T-helper 1 cell treated with Interleukin-12 subunit alpha and Interleukin-12 subunit beta and Interleukin-4 antibody, amounts not matched to agents 30 μg/mL and 1 μg/mL, for 36 hours (primary cell): ENCODE measurements around the gene ATF6.

ENCODE experiments used
- H3K27ac Mint-ChIP-seq: one replicate; pipeline ENCODE4 v1.8.0; 2021; ENCODE audit warnings: mild to moderate bottlenecking, mixed read lengths
- H3K27me3 Mint-ChIP-seq: one replicate; pipeline ENCODE4 v1.8.0; 2021; ENCODE audit warnings: low read depth, mixed read lengths
- H3K36me3 Mint-ChIP-seq: one replicate; pipeline ENCODE4 v1.8.0; 2021; ENCODE audit warnings: low read depth, mixed read lengths
- H3K4me1 Mint-ChIP-seq: one replicate; pipeline ENCODE4 v1.8.0; 2021; ENCODE audit warnings: low read depth, mixed read lengths
- H3K4me3 Mint-ChIP-seq: one replicate; pipeline ENCODE4 v1.8.0; 2021; ENCODE audit warnings: mild to moderate bottlenecking, moderate library complexity, mixed read lengths
- H3K9me3 Mint-ChIP-seq: one replicate; pipeline ENCODE4 v1.8.0; 2021; ENCODE audit warnings: mixed read lengths

Gene ATF6

GRCh38 chr1:161728376-161729226 is 37.5 kb upstream of the ATF6 start:
- H3K4me1 Mint-ChIP-seq = peaks cover 31% of the 10 kb centered on the region
- H3K9me3 Mint-ChIP-seq = no peaks in the 10 kb centered on the region
- H3K4me3 Mint-ChIP-seq = no peak overlapping the region
- no peaks in the 10 kb centered on the region for H3K36me3 Mint-ChIP-seq
- no peak overlapping the region for H3K27ac Mint-ChIP-seq
- H3K27me3 Mint-ChIP-seq = peaks cover 81% of the 10 kb centered on the region

- Mint-ChIP-seq H3K9me3 (no peaks in the 10 kb centered on the region), H3K4me1 (peaks cover 30% of the 10 kb centered on the region), H3K36me3 (no peaks in the 10 kb centered on the region), H3K27ac (no peak overlapping the region), H3K4me3 (peak overlapping the region; percentile 19), H3K27me3 (peaks cover 76% of the 10 kb centered on the region)
Measured at GRCh38 chr1:161730050-161730564, 36.0 kb upstream of the ATF6 start.

GRCh38 chr1:161731241-161731640 is 34.9 kb upstream of the ATF6 start:
- no peak overlapping the region for H3K27ac Mint-ChIP-seq
- no peaks in the 10 kb centered on the region for H3K9me3 Mint-ChIP-seq
- H3K4me1 Mint-ChIP-seq = peaks cover 23% of the 10 kb centered on the region
- no peak overlapping the region for H3K4me3 Mint-ChIP-seq
- H3K36me3 Mint-ChIP-seq = no peaks in the 10 kb centered on the region
- peaks cover 76% of the 10 kb centered on the region for H3K27me3 Mint-ChIP-seq

- Mint-ChIP-seq H3K36me3 (no peaks in the 10 kb centered on the region), H3K4me3 (no peak overlapping the region), H3K27ac (no peak overlapping the region), H3K27me3 (peaks cover 79% of the 10 kb centered on the region), H3K9me3 (no peaks in the 10 kb centered on the region), H3K4me1 (peaks cover 22% of the 10 kb centered on the region)
Measured at GRCh38 chr1:161731981-161732718, 34.0 kb upstream of the ATF6 start.

GRCh38 chr1:161733526-161733925 is 32.6 kb upstream of the ATF6 start:
- Mint-ChIP-seq H3K36me3 (no peaks in the 10 kb centered on the region), H3K27me3 (peaks cover 74% of the 10 kb centered on the region), H3K27ac (no peak overlapping the region), H3K4me1 (peaks cover 15% of the 10 kb centered on the region), H3K9me3 (no peaks in the 10 kb centered on the region), H3K4me3 (no peak overlapping the region)

GRCh38 chr1:161735837-161736236 is 30.3 kb upstream of the ATF6 start:
- Mint-ChIP-seq H3K27ac (no peak overlapping the region), H3K9me3 (no peaks in the 10 kb centered on the region), H3K4me1 (peaks cover 15% of the 10 kb centered on the region), H3K4me3 (no peak overlapping the region), H3K27me3 (peaks cover 73% of the 10 kb centered on the region), H3K36me3 (no peaks in the 10 kb centered on the region)

- Mint-ChIP-seq H3K27me3 (peaks cover 68% of the 10 kb centered on the region), H3K4me1 (peaks cover 18% of the 10 kb centered on the region), H3K9me3 (no peaks in the 10 kb centered on the region), H3K27ac (no peak overlapping the region), H3K4me3 (no peak overlapping the region), H3K36me3 (no peaks in the 10 kb centered on the region)
Measured at GRCh38 chr1:161736335-161736969, 29.7 kb upstream of the ATF6 start.

- Mint-ChIP-seq H3K27ac (no peak overlapping the region), H3K36me3 (no peaks in the 10 kb centered on the region), H3K4me1 (peaks cover 18% of the 10 kb centered on the region), H3K27me3 (peaks cover 60% of the 10 kb centered on the region), H3K4me3 (no peak overlapping the region), H3K9me3 (no peaks in the 10 kb centered on the region)
Measured at GRCh38 chr1:161737625-161738024, 28.5 kb upstream of the ATF6 start.

GRCh38 chr1:161738627-161739287 is 27.4 kb upstream of the ATF6 start:
- no peak overlapping the region for H3K4me3 Mint-ChIP-seq

GRCh38 chr1:161739865-161740566 is 26.1 kb upstream of the ATF6 start:
- peaks cover 28% of the 10 kb centered on the region for H3K4me1 Mint-ChIP-seq
- H3K27me3 Mint-ChIP-seq = peaks cover 52% of the 10 kb centered on the region
- no peaks in the 10 kb centered on the region for H3K36me3 Mint-ChIP-seq
- no peak overlapping the region for H3K27ac Mint-ChIP-seq
- no peak overlapping the region for H3K4me3 Mint-ChIP-seq
- no peaks in the 10 kb centered on the region for H3K9me3 Mint-ChIP-seq

More at GRCh38 chr1:161738627-161739287, 27.4 kb upstream of the ATF6 start:
- H3K27ac Mint-ChIP-seq = peak overlapping the region; percentile 50
- H3K4me1 Mint-ChIP-seq = peaks cover 19% of the 10 kb centered on the region
- peaks cover 52% of the 10 kb centered on the region for H3K27me3 Mint-ChIP-seq
- no peaks in the 10 kb centered on the region for H3K36me3 Mint-ChIP-seq
- no peaks in the 10 kb centered on the region for H3K9me3 Mint-ChIP-seq

- Mint-ChIP-seq H3K4me1 (peaks cover 29% of the 10 kb centered on the region), H3K4me3 (no peak overlapping the region), H3K9me3 (no peaks in the 10 kb centered on the region), H3K27me3 (peaks cover 48% of the 10 kb centered on the region), H3K27ac (no peak overlapping the region), H3K36me3 (no peaks in the 10 kb centered on the region)
Measured at GRCh38 chr1:161740921-161741320, 25.2 kb upstream of the ATF6 start.

GRCh38 chr1:161743231-161743630 is 22.9 kb upstream of the ATF6 start:
- H3K27me3 Mint-ChIP-seq = peaks cover 43% of the 10 kb centered on the region
- H3K27ac Mint-ChIP-seq = no peak overlapping the region
- no peak overlapping the region for H3K4me3 Mint-ChIP-seq
- no peaks in the 10 kb centered on the region for H3K9me3 Mint-ChIP-seq
- peaks cover 30% of the 10 kb centered on the region for H3K4me1 Mint-ChIP-seq
- H3K36me3 Mint-ChIP-seq = no peaks in the 10 kb centered on the region

- Mint-ChIP-seq H3K9me3 (no peaks in the 10 kb centered on the region), H3K4me1 (peaks cover 35% of the 10 kb centered on the region), H3K4me3 (no peak overlapping the region), H3K27ac (no peak overlapping the region), H3K36me3 (peaks cover 8% of the 10 kb centered on the region), H3K27me3 (peaks cover 20% of the 10 kb centered on the region)
Measured at GRCh38 chr1:161747801-161748200, 18.3 kb upstream of the ATF6 start.
